Measurements from ENCODE around the gene OR4L1.
"Not testable (repeated sequence)": the region's sequence is repeated elsewhere in the genome, so short reads cannot be mapped to it uniquely, and the experiment has no call there.

Gene OR4L1, protein sequence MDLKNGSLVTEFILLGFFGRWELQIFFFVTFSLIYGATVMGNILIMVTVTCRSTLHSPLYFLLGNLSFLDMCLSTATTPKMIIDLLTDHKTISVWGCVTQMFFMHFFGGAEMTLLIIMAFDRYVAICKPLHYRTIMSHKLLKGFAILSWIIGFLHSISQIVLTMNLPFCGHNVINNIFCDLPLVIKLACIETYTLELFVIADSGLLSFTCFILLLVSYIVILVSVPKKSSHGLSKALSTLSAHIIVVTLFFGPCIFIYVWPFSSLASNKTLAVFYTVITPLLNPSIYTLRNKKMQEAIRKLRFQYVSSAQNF

DNA sequence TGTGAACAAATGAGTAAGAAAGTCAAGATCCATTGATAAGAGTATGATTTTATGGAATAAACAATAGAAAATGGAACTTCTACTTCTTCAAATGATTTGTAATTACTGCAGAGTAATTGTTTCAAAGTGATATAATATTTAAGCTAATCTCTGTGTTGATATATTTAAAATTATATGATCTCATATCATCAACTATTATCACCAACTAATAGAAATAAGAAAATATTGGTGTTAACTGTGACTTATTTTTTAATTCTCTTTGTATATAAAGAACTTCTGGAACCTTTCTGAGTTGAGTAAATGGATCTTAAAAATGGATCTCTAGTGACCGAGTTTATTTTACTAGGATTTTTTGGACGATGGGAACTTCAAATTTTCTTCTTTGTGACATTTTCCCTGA lies at the start of gene OR4L1:
OR4L1 (plus strand) TSS at position 301 of the 400 bp plus-strand sequence; CDS start at position 301, 0 bp downstream.
- no peak for DNase-seq
- no peak for TF ChIP-seq GATA1 (IDR thresholded peaks at IDR 0.05; ENCODE audit: low read depth, low read length)
- no peak for TF ChIP-seq POLR2A (IDR thresholded peaks at IDR 0.05; ENCODE audit: low read length)

DNA sequence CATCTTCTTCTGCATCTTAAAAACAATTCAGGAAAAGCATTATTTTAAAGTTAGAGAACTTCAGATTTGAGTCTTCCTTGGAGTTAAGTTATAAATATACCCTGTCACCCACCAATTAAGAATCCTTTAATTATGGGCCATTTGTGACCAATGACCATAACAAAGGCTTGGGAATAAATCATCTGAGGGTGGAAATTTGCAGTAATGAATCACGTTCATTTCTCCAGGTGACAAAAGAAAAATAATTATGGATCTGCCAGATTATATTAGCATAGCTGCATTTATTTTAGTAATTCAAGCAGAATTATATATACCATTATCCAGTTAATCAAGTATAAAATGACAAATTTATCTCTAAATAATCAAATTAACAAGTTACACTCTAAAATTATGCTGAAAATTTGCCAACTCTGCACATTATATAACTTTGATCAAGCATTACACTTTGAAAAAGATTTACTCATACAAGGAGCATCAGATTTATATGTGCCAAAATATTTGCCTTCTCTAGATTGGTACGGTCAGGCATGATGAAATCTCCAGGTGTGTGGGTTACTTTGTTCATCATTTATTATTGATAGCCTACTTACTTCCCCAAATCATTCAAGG lies 40.5 kb upstream of the OR4L1 start, which contains the start of gene OR4K14:
OR4K14 (minus strand) TSS at position 51 of the 609 bp plus-strand sequence. CDS start 4,114 bp downstream, outside the sequence.
- no peak for DNase-seq
- TF ChIP-seq GATA1 (IDR thresholded peaks at IDR 0.05; ENCODE audit: low read depth, low read length) (no peak), POLR2A (IDR thresholded peaks at IDR 0.05; ENCODE audit: low read length) (no peak)

DNA sequence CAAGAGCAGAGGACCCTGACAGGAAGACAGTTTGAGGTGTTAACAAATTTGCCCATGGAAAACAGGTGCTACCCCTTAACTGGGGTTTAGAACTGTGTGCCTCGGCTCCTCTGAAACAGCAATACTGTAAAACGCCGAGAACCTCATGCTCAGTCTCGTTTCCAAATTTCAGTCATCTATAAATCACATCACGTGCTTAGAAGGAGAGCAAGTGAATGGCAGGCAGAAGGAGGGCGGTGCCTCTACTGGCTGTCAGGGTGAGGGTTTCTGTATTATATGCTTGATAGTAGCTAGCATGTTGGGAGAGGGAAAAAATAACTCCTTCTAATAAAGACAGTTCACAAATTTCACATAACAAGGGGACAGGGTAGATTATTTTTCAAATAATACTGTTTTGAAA lies 28.8 kb upstream of the OR4L1 start:
- no peak for TF ChIP-seq POLR2A (IDR thresholded peaks at IDR 0.05; ENCODE audit: low read length)
- no peak for TF ChIP-seq GATA1 (IDR thresholded peaks at IDR 0.05; ENCODE audit: low read depth, low read length)
- DNase-seq: no peak

DNA sequence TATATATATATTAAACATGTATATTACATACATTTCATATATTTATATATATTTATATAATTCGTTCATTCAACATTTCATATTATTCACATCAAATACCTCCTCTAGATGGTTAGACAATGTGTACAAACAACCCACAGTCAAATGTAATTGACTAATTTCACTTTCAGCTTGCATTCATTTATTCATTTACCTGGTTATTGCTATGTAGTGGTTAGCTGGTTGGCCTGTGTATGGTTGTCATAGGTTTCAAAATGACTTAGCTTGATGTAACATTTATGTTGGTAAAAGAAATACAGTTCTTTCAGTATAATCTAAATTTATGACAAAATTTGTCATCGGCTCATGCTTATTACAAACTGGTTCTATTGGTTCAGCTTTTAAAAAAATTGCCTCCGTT lies 24.4 kb upstream of the OR4L1 start:
- no peak for DNase-seq
- TF ChIP-seq POLR2A (IDR thresholded peaks at IDR 0.05; ENCODE audit: low read length): no peak
- TF ChIP-seq GATA1 (IDR thresholded peaks at IDR 0.05; ENCODE audit: low read depth, low read length): no peak

DNA sequence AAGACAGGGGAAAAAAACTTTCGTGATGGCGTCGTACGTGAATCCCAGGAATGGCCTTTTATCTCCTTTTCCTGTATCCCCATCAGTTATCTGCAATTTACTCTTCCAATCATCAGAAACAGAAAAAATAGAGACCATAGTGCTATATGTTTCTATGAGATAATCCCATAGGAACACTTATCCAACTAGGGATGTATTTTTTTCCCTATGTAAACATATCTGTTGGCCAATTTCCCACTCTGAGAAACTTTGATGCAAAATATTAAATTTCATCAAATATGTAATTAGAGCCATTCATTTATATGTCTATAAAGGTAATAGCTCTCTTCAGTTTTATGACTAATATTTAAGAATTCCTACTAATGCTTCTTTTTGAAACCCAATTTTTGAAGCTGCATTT lies 23.9 kb upstream of the OR4L1 start, which contains the start of gene OR4K13:
OR4K13 (minus strand) TSS at position 101 of the 400 bp plus-strand sequence. CDS start 1,280 bp downstream, outside the sequence.
- no peak for TF ChIP-seq POLR2A (IDR thresholded peaks at IDR 0.05; ENCODE audit: low read length)
- no peak for TF ChIP-seq GATA1 (IDR thresholded peaks at IDR 0.05; ENCODE audit: low read depth, low read length)
- no peak for DNase-seq

DNA sequence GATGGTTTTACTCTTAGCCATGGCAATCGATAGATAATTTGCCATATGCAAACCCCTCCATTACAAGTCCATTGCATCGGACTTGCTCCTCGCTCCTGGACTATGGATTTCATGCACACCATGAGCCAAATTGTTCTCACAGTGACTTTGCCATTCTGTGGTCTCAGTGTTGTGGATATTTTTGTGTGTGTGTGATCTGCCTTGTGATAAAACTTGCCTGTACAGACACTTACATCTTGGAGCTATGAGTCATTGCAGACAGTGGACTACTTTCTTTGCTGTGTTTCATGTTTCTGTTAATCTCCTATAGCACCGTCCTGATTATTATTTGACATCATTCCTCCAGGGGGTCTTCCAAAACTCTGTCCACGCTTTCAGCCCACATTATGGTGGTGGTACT lies 15.6 kb upstream of the OR4L1 start:
- no peak for TF ChIP-seq GATA1 (IDR thresholded peaks at IDR 0.05; ENCODE audit: low read depth, low read length)

DNA sequence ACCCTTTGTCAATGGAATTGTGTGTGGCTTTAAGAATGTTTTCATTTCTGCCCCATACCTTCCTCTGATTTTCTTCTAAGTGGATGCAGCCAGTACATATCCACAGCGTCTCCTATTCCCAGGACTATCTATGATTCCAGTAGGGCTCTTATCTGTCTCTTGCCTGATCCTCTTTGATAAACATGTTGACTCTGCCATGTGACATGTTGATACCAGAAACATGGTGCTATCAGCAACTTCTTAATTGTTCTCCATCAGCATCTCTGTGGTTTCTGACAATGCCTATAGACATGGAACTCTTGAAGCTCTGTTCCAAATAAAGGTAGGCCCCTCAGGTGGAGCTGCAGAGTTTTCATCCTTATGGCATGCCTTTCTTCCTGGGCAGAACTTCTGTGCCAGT lies 11.6 kb upstream of the OR4L1 start:
- no peak for TF ChIP-seq POLR2A (IDR thresholded peaks at IDR 0.05; ENCODE audit: low read length)
- TF ChIP-seq GATA1 (IDR thresholded peaks at IDR 0.05; ENCODE audit: low read depth, low read length): no peak
- DNase-seq: no peak

More for the DNA sequence above, 15.6 kb upstream of the OR4L1 start:
- DNase-seq: no peak

DNA sequence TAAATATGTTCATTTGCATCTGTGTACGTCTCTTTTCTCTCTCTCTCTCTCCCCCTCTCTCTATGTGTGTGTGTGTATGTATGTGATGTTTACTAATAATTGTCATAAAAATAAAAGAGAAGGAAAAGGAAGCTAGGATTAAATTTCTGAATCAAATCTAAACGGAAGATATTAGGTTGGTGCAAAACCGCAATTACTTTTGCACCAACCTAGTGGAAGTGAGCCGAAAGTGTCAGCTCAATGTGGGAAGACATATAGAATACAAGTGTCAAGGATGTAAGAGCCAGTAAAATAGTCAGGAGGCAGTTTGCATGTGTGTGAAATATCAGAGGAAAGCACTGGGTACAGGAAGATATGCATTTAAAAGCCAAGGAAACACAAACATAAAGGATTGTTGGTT lies 32.2 kb downstream of the OR4L1 start:
- DNase-seq: no peak
- TF ChIP-seq POLR2A (IDR thresholded peaks at IDR 0.05; ENCODE audit: low read length) (no peak), GATA1 (IDR thresholded peaks at IDR 0.05; ENCODE audit: low read depth, low read length) (no peak)

DNA sequence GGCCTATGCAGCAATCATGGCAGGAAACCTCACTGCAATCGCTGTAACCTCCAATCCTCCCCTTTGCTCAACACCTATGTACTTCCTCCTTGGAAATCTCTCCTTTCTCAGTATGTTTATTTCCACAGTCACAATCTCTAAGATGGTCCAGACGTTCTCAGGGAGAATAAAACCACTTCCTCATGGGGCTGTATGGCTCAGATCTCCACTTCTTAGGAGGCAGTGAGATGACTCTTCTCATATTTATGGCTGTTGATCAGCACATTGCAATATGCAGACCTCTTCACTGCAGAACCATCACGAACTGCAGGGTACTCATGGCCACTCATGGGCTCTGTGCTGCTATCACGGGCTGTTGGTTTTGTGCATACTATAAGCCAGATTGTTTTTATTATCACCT lies 33.6 kb downstream of the OR4L1 start:
- DNase-seq: no peak

DNA sequence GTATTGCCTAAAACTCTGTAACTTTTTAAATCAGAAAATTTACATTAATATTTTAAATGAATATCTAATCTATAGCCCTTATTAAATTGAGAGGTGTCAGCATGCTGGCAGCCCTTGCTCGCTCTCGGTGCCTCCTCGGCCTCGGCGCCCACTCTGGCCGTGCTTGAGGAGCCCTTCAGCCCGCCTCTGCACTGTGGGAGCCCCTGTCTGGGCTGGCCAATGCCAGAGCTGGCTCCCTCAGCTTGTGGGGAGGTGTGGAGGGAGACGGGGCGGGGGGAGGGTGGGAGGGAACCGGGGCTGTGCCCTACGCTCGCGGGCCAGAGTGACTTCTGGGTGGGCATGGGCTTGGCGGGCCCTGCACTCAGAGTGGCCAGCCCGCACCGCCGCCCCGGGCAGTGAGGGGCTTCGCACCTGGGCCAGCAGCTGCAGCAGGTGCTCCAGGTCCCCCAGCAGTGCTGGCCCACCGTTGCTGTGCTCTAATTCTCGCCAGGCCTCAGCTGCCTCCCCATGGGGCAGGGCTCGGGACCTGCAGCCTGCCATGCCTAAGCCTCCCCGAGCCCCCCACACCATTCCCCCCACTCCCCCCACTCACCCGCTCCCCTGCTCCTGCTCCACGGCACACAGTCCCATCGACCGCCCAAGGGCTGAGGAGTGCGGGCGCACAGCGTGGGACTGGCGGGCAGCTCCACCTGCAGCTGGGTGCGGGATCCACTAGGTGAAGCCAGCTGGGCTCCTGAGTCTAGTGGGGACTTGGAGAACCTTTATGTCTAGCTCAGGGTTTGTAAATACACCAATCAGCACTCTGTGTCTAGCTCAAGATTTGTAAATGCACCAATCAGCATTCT lies 39.3 kb downstream of the OR4L1 start:
- not testable (repeated sequence) for DNase-seq

More for the DNA sequence above, 33.6 kb downstream of the OR4L1 start:
- no peak for TF ChIP-seq POLR2A (IDR thresholded peaks at IDR 0.05; ENCODE audit: low read length)
- TF ChIP-seq GATA1 (IDR thresholded peaks at IDR 0.05; ENCODE audit: low read depth, low read length): no peak

DNA sequence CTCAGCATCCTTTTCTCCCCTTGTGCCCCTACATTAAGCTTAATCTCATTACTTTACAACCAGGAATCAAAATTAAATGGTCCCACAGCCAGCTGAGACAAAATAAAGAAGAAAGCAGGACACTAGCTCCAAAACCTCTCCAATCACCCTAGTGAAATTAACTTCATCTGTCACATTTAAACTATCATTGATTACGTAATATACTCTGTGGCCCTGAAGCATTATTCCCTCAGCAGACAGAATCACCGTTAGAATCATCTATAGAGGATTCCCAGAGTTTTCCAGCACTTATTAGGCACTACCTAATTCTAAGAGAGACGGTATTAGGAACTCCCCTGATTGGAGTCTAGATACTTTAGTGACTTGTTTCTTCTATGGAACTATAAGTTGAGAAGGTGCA lies 50.6 kb downstream of the OR4L1 start, which contains the start of gene OR4K17:
OR4K17 (plus strand) TSS at position 302 of the 400 bp plus-strand sequence. CDS start 6,761 bp downstream, outside the sequence.
- no peak for DNase-seq
- TF ChIP-seq GATA1 (IDR thresholded peaks at IDR 0.05; ENCODE audit: low read depth, low read length) (no peak), POLR2A (IDR thresholded peaks at IDR 0.05; ENCODE audit: low read length) (no peak)

Measured in erythroblast (primary cell).